ENCODE data around the gene C5orf52. TPM values are rescaled to one million over a fixed set of nuclear protein-coding genes. Genes with fewer than 3 reads are reported as not detected.
"Not testable (repeated sequence)": the region's sequence is repeated elsewhere in the genome, so short reads cannot be mapped to it uniquely, and the experiment has no call there.

Gene C5orf52
- total and polyA plus RNA-seq, 12 donors = not detected

- intact Hi-C loops (cut with DNase I) = loop anchor here in 2 of 10 donors (5.0 kb wide), 1 partner anchor 46 kb away; no protein-coding TSS in a partner anchor
- no peaks in the 10 kb centered on the region for H3K36me3 ChIP-seq
- peak in 1 of 2 donors; percentile 14 for DNase-seq
- no peak for TF ChIP-seq CTCF (IDR thresholded peaks at IDR 0.05)
- peak overlapping the region in 1 of 10 donors; percentile 53 for H3K27ac ChIP-seq
- H3K9me3 ChIP-seq = no peaks in the 10 kb centered on the region
- peak overlapping the region; percentile 33 to 76 (median 62) for H3K4me3 ChIP-seq
- peaks cover 0 to 37% (median 7%) of the 10 kb centered on the region in 7 donors for H3K27me3 ChIP-seq
- peak in 2 of 8 donors; percentile 4 to 14 for ATAC-seq
- H3K4me1 ChIP-seq = peaks cover 0 to 17% (median 13%) of the 10 kb centered on the region in 9 donors
- WGBS, 2 donors = 31 to 35% methylated on average over 57 of the region's 57 CpGs
Measured at GRCh38 chr5:157671592-157672330, 428 bp downstream of the C5orf52 start.

GRCh38 chr5:157672976-157673375, 1.6 kb downstream of the C5orf52 start:
- no peaks in the 10 kb centered on the region for H3K9me3 ChIP-seq
- intact Hi-C loops (cut with DNase I) = loop anchor here in 2 of 10 donors (5.0 kb wide), 1 partner anchor 44 kb away; no protein-coding TSS in a partner anchor
- ATAC-seq (no peak), DNase-seq (no peak)
- no peaks in the 10 kb centered on the region for H3K36me3 ChIP-seq
- H3K27ac ChIP-seq = no peak overlapping the region
- H3K4me3 ChIP-seq = no peak overlapping the region
- peaks cover 0 to 17% (median 13%) of the 10 kb centered on the region in 9 donors for H3K4me1 ChIP-seq
- H3K27me3 ChIP-seq = peaks cover 0 to 37% (median 7%) of the 10 kb centered on the region in 7 donors
- 92 to 98% methylated on average over 8 of the region's 8 CpGs for WGBS, 2 donors
- TF ChIP-seq CTCF (IDR thresholded peaks at IDR 0.05) = no peak

- not testable (repeated sequence) for ATAC-seq
- intact Hi-C loops (cut with DNase I) = loop anchor here in 2 of 10 donors (5.0 kb wide), 1 partner anchor 43 kb away; no protein-coding TSS in a partner anchor
Measured at GRCh38 chr5:157674351-157674750, 3.0 kb downstream of the C5orf52 start.

GRCh38 chr5:157677931-157678330, 6.6 kb downstream of the C5orf52 start:
- DNase-seq = no peak
- no peaks in the 10 kb centered on the region for H3K36me3 ChIP-seq
- 72 to 74% methylated on average over 3 of the region's 3 CpGs for WGBS, 2 donors
- no peaks in the 10 kb centered on the region for H3K27me3 ChIP-seq
- no peak overlapping the region for H3K27ac ChIP-seq
- intact Hi-C loops (cut with DNase I) = no loop called here
- ATAC-seq = no peak
- no peaks in the 10 kb centered on the region for H3K4me1 ChIP-seq
- no peaks in the 10 kb centered on the region for H3K9me3 ChIP-seq
- TF ChIP-seq CTCF (IDR thresholded peaks at IDR 0.05) = no peak
- H3K4me3 ChIP-seq = no peak overlapping the region

More at GRCh38 chr5:157674351-157674750, 3.0 kb downstream of the C5orf52 start:
- Histone ChIP-seq H3K4me1 (peaks cover 0 to 17% (median 13%) of the 10 kb centered on the region in 9 donors), H3K27me3 (peaks cover 0 to 29% (median 7%) of the 10 kb centered on the region in 7 donors)
- not testable (repeated sequence) for H3K27ac ChIP-seq, DNase-seq, H3K4me3 ChIP-seq, H3K9me3 ChIP-seq, H3K36me3 ChIP-seq
- WGBS, 2 donors = 89 to 95% methylated on average over 4 of the region's 4 CpGs

- no peak overlapping the region for H3K27ac ChIP-seq
- H3K4me1 ChIP-seq = no peaks in the 10 kb centered on the region
- H3K36me3 ChIP-seq = no peaks in the 10 kb centered on the region
- ATAC-seq = no peak
- DNase-seq = no peak
- TF ChIP-seq CTCF (IDR thresholded peaks at IDR 0.05) = no peak
- WGBS, 2 donors = 97 to 98% methylated on average over 9 of the region's 9 CpGs
- H3K27me3 ChIP-seq = no peaks in the 10 kb centered on the region
- intact Hi-C loops (cut with DNase I) = no loop called here
- H3K4me3 ChIP-seq = no peak overlapping the region
- no peaks in the 10 kb centered on the region for H3K9me3 ChIP-seq
Measured at GRCh38 chr5:157679801-157680200, 8.5 kb downstream of the C5orf52 start.
